Measurements from ENCODE around the gene PKP3. TPM values are rescaled to one million over a fixed set of nuclear protein-coding genes. Genes with fewer than 3 reads are reported as not detected.
A peak's percentile ranks its signal among the peaks of the same experiment; 100 is the strongest.

PKP3 gene
- total and polyA plus RNA-seq, 9 of the 15 experiments (the other 6 are each of a cell fraction or from before 2014, with no cell fraction given) = 0.11 to 110 (median 30.7) TPM

GRCh38 chr11:352456-353031 lies 41.5 kb upstream of the PKP3 start (continued):
- peak; percentile 94 for TF ChIP-seq FOXO4 (CRISPR knock-in tag; IDR thresholded peaks at IDR 0.05)
- peak; percentile 68; the same call in 1 of the 2 replicates for TF ChIP-seq ZNF75A (CRISPR knock-in tag; IDR thresholded peaks at IDR 0.05)
- no peak for TF ChIP-seq ZMIZ1 (IDR thresholded peaks at IDR 0.05; ENCODE audit: low read depth in 2 of 2, low read length in 2 of 2)
- TF ChIP-seq FOXA1 (IDR thresholded peaks at IDR 0.05; ENCODE audit: borderline replicate concordance) = no peak
- no peak for TF ChIP-seq ETS1 (conservative IDR thresholded peaks at IDR 0.05; ENCODE audit: control insufficient read depth, low read depth, low read length)
- peak; percentile 93; the same call in 1 of the 2 replicates for TF ChIP-seq ARID3B (CRISPR knock-in tag; IDR thresholded peaks at IDR 0.05; ENCODE audit: borderline replicate concordance)
- no peak for TF ChIP-seq BCOR (IDR thresholded peaks at IDR 0.05)
- TF ChIP-seq DPF2 (IDR thresholded peaks at IDR 0.05) = no peak
- TF ChIP-seq PREB (CRISPR knock-in tag; IDR thresholded peaks at IDR 0.05) = no peak
- no peak for TF ChIP-seq ZNF511 (CRISPR knock-in tag; IDR thresholded peaks at IDR 0.05)
- no peak for TF ChIP-seq MLX (CRISPR knock-in tag; conservative IDR thresholded peaks at IDR 0.05)
- no peak for TF ChIP-seq ZNF274 (IDR thresholded peaks at IDR 0.05; ENCODE audit: borderline replicate concordance, low read depth, low read length)
- peak; percentile 97 for TF ChIP-seq TCF15 (CRISPR knock-in tag; IDR thresholded peaks at IDR 0.05)
- TF ChIP-seq SIRT6 (IDR thresholded peaks at IDR 0.05; ENCODE audit: low read depth, low read length) = no peak

All from K562 (cell line).